HG03159 (cell line): ENCODE results near the gene INAFM2.
A peak's percentile ranks its signal among the peaks of the same experiment; 100 is the strongest.

Experiments used
- ATAC-seq: cut with Tn5 transposase; IDR thresholded peaks from one replicate; pipeline ENCODE4 v1.9.1; 2021; ENCODE audit warnings: mild to moderate bottlenecking, moderate library complexity; ENCODE audit not compliant: unreplicated experiment

INAFM2 gene

DNA sequence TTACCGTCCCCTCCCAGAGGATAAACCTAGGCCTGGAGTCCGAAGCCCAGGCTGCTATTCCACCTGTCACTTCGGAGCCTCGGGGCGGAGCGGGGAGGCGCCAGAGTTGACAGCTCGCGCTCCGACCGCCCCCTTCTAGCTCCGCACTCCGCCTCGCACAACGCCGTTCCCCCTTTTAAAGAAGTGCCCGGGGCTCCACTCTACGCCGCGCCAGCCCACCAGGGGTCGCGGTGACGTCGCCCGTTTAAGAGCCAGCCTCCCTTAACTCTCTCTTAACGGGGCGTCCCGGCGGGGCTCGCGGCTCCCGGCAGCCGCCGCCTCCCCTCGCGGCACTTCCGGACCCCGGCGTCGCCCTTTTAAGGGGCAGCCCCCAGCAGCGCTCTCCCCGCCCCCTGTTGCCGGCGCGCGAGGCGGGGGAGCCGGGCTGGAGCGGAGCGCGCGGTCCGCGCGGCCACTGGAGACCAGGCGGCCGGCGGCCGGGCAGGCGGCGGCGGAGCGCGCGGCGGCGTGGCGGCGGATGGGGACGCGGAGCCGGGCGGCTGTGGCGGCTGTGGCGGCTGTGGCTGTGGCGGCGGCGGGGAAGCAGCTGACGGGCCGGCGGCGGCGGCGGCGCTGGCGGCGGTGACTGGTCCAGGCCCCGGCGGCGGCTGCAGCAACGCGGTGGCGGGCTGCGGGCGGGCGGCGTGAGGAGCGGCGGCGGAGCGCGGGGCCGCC lies at the start of gene INAFM2:
INAFM2 (plus strand) TSS at position 454 of the 714 bp plus-strand sequence. CDS start 364 bp downstream, outside the sequence.
- peak; percentile 89 for ATAC-seq

DNA sequence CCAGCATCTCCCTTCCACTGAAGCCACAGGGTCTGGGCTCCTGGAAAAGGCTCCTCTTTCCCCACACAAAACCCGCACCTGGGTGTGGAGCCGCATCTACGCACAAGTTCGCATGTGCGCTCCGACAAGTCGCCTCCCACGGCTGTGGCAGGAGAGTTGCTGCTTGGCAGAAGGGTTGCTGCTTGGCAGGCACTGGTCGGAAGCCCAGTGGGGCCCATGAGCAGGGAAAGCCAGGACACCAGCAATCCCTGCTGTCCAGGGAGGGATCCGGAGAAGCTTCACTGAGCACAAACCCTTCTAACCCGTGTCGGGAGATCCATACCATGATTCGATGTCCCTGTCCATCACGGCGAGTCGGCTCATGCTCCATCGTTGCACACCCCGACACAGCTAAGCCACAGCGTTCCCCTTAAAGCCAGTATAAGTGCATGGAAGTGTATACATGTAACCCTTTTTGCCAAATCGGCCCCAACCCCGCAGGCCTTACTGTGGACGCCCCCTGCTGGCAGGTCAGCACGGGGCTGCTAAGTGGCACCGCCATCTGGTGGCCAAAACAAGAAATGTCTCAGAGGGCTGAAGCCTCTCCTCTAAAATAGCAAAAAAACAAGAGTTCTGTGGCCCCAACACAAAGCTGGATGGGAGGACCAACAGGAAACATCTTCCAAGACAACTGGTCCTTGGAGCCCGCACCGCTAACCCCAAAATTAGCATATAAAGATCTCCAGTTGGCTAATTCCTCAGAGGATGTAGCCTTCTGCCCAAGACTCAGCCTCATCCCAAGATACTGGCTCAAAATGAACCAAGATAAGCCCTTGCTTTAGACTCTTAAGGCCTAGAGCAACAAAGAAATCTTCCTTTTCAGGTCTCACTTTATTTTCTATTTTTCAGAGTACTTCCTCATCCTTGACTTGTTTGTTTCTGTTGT lies 48.9 kb upstream of the INAFM2 start:
- ATAC-seq, result no peak

DNA sequence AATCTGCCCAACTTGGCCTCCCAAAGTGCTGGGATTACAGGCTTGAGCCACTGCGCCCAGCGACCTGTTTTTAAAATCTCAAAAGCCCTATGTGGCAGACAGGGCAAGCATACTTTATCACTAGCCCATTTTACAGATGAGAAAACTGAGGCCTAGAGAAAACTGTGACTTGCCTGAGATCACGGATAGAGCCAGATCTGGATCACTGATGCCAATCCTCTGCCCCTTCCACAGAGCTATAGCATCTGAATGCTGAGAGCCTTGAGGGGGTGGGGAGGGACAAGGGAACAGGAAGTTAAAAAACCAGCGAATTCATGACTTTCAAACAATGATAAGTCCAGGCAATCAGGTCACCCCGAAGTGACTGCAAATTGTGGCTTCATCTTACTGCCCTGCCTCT lies 48.0 kb upstream of the INAFM2 start:
- ATAC-seq, result no peak

DNA sequence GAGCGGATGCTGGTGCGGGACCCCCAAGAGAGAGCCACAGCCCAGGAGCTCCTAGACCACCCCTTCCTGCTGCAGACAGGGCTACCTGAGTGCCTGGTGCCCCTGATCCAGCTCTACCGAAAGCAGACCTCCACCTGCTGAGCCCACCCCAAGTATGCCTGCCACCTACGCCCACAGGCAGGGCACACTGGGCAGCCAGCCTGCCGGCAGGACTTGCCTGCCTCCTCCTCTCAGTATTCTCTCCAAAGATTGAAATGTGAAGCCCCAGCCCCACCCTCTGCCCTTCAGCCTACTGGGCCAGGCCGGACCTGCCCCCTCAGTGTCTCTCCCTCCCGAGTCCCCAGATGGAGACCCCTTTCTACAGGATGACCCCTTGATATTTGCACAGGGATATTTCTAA lies 47.5 kb upstream of the INAFM2 start:
- ATAC-seq, result no peak

DNA sequence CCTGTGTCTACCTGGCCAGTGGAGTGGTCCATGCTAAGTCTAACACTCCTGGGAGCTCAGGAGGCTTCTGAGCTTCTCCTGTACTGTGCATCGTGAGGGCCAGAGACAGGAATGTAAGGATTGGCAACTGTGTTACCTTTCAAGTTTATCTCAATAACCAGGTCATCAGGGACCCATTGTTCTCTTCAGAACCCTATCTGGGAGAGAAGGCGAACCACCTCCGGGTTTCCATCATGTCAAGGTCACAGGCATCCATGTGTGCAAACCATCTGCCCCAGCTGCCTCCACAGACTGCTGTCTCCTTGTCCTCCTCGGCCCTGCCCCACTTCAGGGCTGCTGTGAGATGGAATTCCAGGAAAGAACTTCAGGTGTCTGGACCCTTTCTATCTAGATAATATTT lies 46.6 kb upstream of the INAFM2 start:
- ATAC-seq, result no peak

DNA sequence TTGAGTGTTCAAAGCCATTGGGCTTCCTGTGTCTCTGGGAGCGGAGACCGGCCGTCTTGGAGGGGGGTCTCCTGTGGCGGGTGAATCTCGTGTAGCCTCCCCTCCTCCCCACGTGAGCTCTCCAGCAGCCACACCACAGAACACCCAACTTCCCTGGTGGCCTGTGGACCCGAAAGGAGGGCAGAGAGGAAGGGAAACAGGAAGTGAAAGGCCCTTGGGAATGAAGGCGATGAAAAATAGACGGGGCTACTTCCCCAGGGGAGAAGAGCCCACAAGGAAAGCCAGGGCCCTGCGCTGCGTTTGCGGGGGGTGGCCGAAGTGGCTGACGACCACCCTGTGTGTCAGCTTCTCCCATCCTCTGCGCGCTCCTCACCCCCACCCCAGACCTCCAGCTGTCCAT lies 46.0 kb upstream of the INAFM2 start:
- no peak for ATAC-seq

DNA sequence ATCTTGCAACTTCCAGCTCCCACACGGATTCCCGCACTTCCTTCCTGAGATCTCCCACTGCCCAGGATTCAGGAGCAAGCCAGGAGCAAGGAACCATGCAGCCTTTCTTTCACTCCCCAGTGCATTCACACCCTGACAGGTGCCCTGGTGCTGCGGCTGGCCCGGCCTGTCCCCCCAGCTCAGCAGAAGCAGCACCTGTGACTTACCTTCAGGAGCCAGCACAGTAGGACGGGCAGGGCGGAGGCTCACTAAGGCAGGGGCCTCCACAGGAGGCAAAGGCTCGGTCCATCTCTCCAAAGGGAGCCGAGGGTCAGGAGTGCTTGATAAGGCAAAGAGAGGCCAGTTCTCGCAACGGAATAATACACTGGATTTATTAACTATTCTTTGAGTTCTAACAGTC lies 45.5 kb upstream of the INAFM2 start:
- no peak for ATAC-seq

DNA sequence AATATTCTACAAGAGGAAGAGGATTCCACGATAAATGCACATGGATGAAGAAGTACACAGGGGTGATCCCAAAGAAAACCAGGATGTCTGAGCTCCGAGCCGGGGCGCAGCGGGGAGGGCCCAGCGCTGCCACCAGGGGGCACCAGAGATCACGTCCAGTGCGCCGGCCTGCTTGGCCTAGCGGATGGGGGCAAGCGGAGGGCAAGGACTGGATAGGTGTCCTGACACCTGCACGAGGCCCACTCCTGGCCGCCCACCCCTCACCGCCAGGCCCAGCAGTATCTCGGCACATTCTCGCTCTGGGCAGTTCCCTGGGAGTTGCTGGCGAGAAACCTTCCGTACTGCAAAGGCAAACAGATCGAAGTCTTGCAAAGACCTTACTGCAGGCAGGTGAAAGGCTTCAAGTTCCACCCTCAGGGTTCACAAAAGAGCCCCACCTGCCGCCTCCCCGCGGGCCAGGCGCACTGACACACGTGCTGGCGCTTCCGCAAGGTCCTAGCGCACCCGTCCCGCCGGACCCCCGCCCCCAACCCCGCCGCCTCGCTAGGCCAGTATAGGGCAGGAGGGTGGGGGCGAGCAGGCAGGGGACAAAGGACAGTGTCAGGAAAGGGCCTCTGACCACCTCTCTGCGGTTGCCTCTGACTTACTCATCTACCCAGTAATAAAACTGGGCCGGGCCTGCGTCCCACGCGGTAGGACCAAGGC lies 43.9 kb upstream of the INAFM2 start:
- ATAC-seq, result no peak

DNA sequence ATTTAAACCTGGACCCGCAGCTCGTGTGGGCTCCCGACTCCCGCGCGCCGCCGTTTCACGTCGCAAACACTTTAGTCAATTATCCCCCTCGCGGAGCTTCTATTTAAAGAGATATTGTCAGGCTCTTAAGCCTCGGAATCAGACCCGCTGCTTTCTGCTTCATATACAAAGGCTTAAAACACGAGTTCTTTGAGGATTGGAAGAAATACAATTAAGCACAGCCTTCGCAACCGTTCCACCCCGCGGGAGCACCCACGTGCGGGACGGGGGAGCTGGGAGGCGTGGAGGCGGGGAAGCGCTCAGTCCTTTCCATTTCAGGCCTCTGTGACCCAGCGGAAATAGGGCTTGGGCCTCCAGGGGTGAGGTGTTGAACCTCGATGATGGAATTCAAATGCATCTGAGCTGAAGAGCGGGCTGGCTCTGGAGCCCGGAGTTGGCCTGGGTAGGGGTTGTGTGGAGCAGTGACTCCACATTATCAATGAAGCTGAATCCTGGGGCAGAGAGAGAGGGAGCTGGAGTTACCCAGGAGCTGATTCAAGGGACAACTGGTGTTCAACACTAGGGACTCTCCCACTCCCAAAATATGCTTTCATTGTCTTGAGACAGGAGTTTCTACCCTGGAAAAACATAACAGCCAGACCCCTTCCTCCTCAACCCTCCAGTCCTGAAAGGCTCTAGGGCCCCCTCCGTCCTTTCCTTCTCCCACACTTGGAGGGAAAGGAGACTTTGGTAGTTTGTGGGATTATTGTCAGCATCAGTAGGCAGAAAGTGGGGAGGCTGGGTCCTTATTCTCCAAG lies 43.0 kb upstream of the INAFM2 start:
- no peak for ATAC-seq

DNA sequence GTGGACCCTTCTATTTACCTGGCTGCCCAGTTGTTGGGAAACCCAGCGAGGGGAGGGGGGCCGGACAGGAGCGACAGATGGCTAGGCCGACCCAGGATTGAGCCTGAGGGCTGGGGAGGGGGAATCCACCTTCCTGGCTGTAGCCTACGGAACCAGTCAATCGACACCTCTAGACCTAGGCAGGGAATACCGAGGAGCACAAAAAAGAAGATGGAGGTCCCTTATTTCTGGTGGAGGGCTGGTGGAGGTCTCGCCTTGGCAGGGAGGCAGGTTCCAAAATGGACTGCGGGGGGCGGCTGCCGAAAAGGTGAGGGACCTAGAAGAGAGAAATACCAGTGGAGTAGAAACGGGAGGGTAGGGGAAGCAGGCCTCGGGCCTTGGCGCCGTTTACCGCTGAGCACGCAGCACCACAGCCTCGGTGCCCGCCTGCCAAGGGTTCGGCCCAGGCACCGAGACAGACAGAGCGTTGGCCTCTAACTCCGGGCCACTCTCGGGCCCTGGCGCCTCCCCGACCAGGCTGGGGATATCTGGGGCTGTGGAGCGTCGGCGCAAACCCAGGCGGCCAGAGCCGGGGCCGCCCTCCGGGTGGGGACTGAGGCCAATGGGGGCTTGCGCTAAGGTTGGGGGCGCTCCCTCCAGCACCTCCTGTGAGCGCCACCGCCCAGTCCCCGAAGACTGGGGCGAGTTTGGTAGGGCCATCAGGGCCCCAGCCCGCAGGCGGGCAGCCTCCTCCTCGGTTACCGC lies 42.3 kb upstream of the INAFM2 start:
- ATAC-seq, result no peak

DNA sequence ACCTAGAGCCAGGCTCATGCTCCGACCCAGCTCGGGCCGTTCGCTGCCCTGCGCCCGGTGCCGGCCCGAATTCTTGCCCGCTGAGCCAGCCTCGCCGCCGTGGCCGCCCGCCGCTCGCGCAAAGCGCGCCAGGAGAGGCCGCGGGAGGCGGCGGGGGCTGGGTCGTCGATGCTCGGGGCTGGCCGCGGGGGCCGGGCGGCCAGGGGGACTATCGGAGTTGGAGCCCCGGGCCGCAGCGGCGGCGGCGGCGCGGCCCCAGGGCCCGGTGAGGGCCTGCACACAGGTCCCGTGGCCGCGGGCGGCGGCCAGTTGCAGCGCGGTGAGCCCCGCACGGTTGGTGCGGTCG lies 41.7 kb upstream of the INAFM2 start:
- ATAC-seq, result no peak

DNA sequence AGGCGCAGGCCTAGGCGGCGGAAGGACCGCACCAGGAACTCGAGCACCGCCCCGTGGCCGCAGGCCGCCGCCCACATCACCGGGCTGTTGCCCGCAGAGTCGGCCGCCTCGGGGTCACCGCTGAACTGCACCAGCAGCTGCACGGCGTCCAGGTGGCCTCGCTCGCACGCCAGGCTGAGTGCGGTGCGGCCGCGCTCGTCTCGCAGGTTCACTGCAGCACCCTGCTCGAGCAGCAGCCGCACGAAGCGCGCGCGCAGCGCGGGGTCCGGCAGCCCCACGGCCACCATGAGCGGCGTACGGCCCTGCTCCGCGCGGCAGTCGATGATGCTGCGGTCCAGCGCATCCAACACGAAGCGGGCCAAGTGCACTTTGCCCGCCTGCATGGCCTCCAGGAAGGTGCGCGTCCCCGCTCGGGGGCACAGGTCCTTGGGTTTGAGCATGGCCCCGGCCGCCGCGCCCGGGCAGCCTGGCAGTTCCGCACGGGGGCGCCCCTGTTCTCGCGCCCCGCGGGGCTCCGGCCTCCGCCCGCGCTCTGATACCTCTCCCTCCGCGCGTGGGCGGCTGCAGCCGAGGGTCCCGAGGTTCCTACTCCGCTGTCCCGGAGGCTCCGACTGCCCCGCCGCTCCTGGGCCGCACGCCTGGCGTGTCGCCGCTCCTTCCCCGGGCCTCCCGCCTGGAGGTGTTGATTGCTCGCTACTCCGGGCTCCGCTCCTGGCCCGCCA lies 41.2 kb upstream of the INAFM2 start:
- no peak for ATAC-seq

DNA sequence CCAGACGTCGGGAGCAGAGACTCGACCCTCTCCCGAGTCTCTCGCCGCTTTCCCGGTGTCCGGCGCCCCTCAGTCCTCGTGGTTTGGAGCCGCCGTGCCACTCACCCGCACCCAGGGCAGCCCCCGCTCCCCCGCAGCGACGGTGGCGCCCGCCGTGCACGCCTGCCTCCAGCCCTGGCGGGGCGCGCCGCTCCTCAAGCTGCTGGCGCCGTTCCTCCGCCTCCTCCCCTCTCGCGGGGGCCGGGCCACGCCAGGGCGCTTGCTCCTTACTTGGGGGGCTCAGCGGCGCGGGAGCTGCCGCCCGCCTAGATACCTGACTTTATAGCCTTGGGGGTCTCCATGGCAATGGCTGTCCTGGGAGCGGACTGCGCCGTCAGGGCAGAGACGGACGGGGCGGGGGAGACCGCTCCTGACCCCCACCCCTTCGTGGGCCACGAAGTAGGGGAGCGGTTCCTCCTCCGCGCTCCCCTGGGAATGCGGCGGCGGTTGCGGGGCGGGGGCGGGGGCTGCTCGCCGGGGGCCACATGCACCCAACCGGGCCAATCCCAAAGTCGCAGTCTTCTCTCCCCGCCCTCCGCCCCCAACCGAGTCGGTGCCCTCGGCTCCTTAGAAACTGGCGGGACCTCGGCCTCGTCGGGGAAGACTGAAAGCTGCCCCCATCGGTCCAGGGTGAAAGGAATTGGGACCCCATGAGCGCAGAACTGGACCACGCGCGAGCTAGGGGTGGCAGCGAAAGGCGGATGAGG lies 40.5 kb upstream of the INAFM2 start, which contains the start of gene ANKRD63:
ANKRD63 (minus strand) TSS at position 196 of the 746 bp plus-strand sequence. CDS start 478 bp downstream, outside the sequence.
- no peak for ATAC-seq

DNA sequence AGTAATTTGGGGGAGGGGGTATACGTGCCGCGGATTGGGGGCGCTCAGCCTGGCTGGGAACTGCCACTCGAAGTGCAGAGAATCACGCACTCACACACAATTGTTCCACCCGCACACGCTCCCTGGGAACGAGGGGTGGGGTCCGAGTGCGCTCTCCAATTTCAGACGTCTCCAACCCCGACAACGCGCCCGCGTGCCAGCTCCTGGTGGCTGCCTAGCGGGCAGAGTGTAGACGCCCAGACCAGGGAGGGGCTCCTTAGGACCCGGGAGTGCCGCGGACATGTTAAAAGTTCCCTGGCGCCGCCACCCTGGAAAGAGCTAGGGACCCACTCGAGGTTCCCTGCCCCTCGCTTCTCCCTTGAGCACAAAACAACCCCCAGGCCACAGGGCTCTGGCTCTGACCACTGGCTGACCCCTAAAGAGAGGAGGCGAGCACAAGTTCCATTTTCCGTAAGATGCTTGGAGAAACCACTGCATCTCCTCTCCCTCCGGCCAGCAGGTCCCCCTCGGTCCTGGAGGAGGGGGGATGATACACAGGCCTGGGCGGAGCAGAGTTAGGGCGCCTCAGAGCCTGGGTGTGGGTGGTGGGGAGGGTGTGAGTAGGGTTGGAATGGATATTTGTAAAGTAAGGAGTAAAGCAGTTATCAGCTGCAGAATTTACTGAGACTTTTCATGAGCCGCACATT lies 39.7 kb upstream of the INAFM2 start:
- no peak for ATAC-seq

DNA sequence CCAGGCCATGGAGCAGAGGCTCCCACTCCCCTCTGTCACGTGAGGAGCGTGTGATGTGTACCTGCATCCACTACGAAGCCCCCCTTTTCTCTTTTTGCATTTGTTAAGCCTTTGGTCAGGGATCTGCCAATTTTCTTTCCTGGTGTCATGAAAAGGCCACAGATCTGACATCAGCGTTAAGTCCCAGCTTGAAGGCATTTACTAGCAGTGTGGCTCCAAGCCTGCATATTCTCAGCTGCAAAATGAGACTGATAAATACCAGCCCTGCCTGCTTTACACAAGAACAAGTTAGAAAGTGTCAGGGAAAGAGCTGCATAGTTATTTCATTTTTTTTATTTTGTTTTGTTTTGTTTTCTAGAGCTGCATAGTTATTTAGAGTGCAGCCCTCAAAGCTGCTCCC lies 38.3 kb upstream of the INAFM2 start:
- ATAC-seq, result no peak

DNA sequence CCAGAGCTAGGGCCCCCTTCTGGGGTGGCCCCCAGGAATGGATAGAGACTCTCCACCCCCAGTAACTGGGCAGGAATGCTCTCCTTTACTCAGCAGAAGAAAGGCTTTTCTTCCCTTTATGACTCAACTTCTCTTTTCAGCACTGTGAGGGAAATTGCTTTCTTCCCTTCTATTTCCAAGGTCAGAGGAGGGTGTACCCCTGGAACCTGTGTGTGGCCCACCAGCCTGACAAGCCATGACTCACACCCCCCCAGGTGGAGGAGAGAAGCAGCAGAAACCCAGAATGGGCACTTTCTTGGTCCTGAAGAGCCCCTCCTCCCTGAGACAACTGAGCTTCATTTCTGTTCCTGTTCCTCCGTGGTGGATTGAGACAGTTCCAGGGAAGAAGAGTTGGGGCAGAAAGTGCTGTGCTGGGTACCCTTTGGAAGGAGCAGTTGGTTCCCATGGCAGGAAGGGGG lies 37.9 kb upstream of the INAFM2 start:
- no peak for ATAC-seq

DNA sequence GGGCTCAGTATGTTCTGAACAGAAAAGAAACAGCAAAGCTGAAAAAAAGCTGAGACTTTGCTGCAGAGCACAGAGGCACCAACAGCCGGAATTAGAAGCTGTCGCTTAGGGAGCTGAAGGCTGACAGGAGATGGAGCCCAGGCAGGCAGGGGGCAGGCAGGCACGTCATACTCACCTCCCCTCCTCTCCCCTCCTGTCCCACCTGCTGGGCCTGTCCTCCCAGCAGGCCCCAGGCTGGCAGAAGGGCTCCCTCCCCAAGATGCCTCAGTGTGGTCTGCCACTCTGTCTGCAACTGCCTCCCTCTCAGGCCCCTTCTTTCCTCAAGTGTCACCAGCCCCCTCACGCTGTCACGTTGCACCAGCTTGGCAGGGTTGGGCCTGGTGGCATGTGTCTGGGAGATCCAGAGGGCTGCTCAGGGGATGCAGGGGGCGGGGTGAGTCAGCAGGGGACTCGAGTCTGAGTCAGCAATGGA lies 37.4 kb upstream of the INAFM2 start:
- ATAC-seq, result no peak

DNA sequence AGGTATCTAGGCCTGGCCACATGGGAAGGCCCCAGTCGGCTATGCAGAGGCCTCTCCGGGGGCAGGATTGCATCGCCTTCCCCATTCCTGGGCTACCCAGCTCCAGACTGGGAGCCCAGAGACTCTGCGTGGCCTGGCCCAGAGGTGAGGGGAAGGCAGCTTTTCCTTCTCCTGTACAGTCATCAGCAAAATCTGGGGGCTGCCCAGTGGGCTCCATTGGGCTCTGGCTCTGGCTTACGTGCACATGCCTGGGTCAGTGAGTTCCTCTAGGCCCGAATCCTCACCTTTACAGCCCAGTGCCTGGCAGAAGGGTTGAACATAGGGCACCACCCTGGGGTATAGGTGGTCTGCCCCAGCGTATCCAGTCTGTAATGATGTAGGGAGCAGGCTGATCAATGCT lies 36.7 kb upstream of the INAFM2 start:
- ATAC-seq, result no peak
